ENCODE data around the gene CST7. TPM values are rescaled to one million over a fixed set of nuclear protein-coding genes. Genes with fewer than 3 reads are reported as not detected.

The CST7 gene
- total and polyA plus RNA-seq, 2 experiments from 2014 or later: not detected

DNA sequence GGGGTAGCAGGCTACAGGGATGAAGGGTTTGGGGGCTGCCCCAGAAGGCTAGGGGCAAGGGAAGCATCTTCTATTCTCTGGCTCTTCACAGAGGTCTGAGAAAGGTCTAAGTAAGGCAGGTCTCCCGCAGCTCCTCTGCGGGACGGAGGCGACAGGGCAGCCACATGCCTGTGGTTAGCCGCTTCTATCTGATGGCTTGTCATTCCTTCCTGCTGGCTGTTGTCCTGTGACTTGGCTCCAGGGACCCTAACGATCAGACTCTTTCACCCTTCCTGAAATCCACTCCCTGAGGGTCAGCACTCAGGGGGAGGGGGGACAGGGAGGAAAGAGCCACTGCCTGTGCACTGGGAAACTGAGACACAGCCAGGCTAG is 673 bp downstream of the CST7 start:
- no peak overlapping the region for H3K4me3 Mint-ChIP-seq
- no peak overlapping the region for H3K4me3 ChIP-seq
- no peaks in the 10 kb centered on the region for H3K9me2 ChIP-seq (ENCODE audit: insufficient read depth)
- no peaks in the 10 kb centered on the region for H3K36me3 ChIP-seq (ENCODE audit: insufficient read depth)
- TF ChIP-seq, protein P1, sequence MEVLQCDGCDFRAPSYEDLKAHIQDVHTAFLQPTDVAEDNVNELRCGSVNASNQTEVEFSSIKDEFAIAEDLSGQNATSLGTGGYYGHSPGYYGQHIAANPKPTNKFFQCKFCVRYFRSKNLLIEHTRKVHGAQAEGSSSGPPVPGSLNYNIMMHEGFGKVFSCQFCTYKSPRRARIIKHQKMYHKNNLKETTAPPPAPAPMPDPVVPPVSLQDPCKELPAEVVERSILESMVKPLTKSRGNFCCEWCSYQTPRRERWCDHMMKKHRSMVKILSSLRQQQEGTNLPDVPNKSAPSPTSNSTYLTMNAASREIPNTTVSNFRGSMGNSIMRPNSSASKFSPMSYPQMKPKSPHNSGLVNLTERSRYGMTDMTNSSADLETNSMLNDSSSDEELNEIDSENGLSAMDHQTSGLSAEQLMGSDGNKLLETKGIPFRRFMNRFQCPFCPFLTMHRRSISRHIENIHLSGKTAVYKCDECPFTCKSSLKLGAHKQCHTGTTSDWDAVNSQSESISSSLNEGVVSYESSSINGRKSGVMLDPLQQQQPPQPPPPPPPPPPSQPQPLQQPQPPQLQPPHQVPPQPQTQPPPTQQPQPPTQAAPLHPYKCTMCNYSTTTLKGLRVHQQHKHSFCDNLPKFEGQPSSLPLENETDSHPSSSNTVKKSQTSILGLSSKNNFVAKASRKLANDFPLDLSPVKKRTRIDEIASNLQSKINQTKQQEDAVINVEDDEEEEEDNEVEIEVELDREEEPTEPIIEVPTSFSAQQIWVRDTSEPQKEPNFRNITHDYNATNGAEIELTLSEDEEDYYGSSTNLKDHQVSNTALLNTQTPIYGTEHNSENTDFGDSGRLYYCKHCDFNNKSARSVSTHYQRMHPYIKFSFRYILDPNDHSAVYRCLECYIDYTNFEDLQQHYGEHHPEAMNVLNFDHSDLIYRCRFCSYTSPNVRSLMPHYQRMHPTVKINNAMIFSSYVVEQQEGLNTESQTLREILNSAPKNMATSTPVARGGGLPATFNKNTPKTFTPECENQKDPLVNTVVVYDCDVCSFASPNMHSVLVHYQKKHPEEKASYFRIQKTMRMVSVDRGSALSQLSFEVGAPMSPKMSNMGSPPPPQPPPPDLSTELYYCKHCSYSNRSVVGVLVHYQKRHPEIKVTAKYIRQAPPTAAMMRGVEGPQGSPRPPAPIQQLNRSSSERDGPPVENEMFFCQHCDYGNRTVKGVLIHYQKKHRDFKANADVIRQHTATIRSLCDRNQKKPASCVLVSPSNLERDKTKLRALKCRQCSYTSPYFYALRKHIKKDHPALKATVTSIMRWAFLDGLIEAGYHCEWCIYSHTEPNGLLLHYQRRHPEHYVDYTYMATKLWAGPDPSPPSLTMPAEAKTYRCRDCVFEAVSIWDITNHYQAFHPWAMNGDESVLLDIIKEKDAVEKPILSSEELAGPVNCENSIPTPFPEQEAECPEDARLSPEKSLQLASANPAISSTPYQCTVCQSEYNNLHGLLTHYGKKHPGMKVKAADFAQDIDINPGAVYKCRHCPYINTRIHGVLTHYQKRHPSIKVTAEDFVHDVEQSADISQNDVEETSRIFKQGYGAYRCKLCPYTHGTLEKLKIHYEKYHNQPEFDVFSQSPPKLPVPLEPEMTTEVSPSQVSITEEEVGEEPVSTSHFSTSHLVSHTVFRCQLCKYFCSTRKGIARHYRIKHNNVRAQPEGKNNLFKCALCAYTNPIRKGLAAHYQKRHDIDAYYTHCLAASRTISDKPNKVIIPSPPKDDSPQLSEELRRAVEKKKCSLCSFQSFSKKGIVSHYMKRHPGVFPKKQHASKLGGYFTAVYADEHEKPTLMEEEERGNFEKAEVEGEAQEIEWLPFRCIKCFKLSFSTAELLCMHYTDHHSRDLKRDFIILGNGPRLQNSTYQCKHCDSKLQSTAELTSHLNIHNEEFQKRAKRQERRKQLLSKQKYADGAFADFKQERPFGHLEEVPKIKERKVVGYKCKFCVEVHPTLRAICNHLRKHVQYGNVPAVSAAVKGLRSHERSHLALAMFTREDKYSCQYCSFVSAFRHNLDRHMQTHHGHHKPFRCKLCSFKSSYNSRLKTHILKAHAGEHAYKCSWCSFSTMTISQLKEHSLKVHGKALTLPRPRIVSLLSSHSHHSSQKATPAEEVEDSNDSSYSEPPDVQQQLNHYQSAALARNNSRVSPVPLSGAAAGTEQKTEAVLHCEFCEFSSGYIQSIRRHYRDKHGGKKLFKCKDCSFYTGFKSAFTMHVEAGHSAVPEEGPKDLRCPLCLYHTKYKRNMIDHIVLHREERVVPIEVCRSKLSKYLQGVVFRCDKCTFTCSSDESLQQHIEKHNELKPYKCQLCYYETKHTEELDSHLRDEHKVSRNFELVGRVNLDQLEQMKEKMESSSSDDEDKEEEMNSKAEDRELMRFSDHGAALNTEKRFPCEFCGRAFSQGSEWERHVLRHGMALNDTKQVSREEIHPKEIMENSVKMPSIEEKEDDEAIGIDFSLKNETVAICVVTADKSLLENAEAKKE (CRISPR knock-in tag; IDR thresholded peaks at IDR 0.05): no peak
- TF ChIP-seq, protein P2, sequence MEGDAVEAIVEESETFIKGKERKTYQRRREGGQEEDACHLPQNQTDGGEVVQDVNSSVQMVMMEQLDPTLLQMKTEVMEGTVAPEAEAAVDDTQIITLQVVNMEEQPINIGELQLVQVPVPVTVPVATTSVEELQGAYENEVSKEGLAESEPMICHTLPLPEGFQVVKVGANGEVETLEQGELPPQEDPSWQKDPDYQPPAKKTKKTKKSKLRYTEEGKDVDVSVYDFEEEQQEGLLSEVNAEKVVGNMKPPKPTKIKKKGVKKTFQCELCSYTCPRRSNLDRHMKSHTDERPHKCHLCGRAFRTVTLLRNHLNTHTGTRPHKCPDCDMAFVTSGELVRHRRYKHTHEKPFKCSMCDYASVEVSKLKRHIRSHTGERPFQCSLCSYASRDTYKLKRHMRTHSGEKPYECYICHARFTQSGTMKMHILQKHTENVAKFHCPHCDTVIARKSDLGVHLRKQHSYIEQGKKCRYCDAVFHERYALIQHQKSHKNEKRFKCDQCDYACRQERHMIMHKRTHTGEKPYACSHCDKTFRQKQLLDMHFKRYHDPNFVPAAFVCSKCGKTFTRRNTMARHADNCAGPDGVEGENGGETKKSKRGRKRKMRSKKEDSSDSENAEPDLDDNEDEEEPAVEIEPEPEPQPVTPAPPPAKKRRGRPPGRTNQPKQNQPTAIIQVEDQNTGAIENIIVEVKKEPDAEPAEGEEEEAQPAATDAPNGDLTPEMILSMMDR (conservative IDR thresholded peaks at IDR 0.05; ENCODE audit: low read depth in 2 of 2): no peak
- TF ChIP-seq NANOG (IDR thresholded peaks at IDR 0.05; ENCODE audit: borderline replicate concordance): no peak
- no peak for TF ChIP-seq EZH2 (IDR thresholded peaks at IDR 0.05; ENCODE audit: low read depth, unreplicated experiment)
- TF ChIP-seq EZH2phosphoT487 (IDR thresholded peaks at IDR 0.05; ENCODE audit: unreplicated experiment): no peak
- TF ChIP-seq POLR2AphosphoS5 (IDR thresholded peaks at IDR 0.05; ENCODE audit: low read depth): no peak
- TF ChIP-seq STAT1 (IDR thresholded peaks at IDR 0.05; ENCODE audit: unreplicated experiment): no peak
- no peak for TF ChIP-seq JUNB (IDR thresholded peaks at IDR 0.05; ENCODE audit: unreplicated experiment)
- TF ChIP-seq CREB1 (CRISPR knock-in tag; IDR thresholded peaks at IDR 0.05; ENCODE audit: low read depth): no peak
- TF ChIP-seq ZNF114 (CRISPR knock-in tag; IDR thresholded peaks at IDR 0.05): no peak
- TF ChIP-seq, protein P3, sequence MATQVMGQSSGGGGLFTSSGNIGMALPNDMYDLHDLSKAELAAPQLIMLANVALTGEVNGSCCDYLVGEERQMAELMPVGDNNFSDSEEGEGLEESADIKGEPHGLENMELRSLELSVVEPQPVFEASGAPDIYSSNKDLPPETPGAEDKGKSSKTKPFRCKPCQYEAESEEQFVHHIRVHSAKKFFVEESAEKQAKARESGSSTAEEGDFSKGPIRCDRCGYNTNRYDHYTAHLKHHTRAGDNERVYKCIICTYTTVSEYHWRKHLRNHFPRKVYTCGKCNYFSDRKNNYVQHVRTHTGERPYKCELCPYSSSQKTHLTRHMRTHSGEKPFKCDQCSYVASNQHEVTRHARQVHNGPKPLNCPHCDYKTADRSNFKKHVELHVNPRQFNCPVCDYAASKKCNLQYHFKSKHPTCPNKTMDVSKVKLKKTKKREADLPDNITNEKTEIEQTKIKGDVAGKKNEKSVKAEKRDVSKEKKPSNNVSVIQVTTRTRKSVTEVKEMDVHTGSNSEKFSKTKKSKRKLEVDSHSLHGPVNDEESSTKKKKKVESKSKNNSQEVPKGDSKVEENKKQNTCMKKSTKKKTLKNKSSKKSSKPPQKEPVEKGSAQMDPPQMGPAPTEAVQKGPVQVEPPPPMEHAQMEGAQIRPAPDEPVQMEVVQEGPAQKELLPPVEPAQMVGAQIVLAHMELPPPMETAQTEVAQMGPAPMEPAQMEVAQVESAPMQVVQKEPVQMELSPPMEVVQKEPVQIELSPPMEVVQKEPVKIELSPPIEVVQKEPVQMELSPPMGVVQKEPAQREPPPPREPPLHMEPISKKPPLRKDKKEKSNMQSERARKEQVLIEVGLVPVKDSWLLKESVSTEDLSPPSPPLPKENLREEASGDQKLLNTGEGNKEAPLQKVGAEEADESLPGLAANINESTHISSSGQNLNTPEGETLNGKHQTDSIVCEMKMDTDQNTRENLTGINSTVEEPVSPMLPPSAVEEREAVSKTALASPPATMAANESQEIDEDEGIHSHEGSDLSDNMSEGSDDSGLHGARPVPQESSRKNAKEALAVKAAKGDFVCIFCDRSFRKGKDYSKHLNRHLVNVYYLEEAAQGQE (IDR thresholded peaks at IDR 0.05; ENCODE audit: unreplicated experiment): no peak
- no peak for TF ChIP-seq ZNF331 (CRISPR knock-in tag; IDR thresholded peaks at IDR 0.05; ENCODE audit: low read depth)
- H3K27me3 ChIP-seq (ENCODE audit: insufficient read depth): no peaks in the 10 kb centered on the region
- peaks cover 6% of the 10 kb centered on the region for H3K27me3 Mint-ChIP-seq (ENCODE audit: insufficient read depth, low read depth, poor library complexity)
- H2AFZ ChIP-seq: no peak overlapping the region
- peaks cover 9% of the 10 kb centered on the region; the same call in 2 of the 3 replicates for H3K4me1 Mint-ChIP-seq
- H3F3A ChIP-seq (replicated peaks; ENCODE audit: low read depth): no peaks in the 10 kb centered on the region
- H3K9me3 Mint-ChIP-seq: peaks cover 20% of the 10 kb centered on the region
- H3K4me1 ChIP-seq (ENCODE audit: insufficient read depth): no peaks in the 10 kb centered on the region
- no peak overlapping the region for H3K4me2 ChIP-seq
- no peak overlapping the region for H3K27ac ChIP-seq (ENCODE audit: low read depth)
- H3K27ac Mint-ChIP-seq: no peak overlapping the region
- no peaks in the 10 kb centered on the region for H4K20me1 ChIP-seq (replicated peaks; ENCODE audit: insufficient read depth)
- H3K36me3 Mint-ChIP-seq (ENCODE audit: low read depth): no peaks in the 10 kb centered on the region
- DNase-seq (ENCODE audit: low spot score): no peak
- no peak for ATAC-seq
- H3K79me2 ChIP-seq (replicated peaks; ENCODE audit: insufficient read depth): no peaks in the 10 kb centered on the region
